ENCODE data around the gene TBC1D1. TPM values are rescaled to one million over a fixed set of nuclear protein-coding genes. Genes with fewer than 3 reads are reported as not detected.

The TBC1D1 gene
- total RNA-seq, 2 donors from 2014 or later, result 49.8 to 129 TPM

DNA sequence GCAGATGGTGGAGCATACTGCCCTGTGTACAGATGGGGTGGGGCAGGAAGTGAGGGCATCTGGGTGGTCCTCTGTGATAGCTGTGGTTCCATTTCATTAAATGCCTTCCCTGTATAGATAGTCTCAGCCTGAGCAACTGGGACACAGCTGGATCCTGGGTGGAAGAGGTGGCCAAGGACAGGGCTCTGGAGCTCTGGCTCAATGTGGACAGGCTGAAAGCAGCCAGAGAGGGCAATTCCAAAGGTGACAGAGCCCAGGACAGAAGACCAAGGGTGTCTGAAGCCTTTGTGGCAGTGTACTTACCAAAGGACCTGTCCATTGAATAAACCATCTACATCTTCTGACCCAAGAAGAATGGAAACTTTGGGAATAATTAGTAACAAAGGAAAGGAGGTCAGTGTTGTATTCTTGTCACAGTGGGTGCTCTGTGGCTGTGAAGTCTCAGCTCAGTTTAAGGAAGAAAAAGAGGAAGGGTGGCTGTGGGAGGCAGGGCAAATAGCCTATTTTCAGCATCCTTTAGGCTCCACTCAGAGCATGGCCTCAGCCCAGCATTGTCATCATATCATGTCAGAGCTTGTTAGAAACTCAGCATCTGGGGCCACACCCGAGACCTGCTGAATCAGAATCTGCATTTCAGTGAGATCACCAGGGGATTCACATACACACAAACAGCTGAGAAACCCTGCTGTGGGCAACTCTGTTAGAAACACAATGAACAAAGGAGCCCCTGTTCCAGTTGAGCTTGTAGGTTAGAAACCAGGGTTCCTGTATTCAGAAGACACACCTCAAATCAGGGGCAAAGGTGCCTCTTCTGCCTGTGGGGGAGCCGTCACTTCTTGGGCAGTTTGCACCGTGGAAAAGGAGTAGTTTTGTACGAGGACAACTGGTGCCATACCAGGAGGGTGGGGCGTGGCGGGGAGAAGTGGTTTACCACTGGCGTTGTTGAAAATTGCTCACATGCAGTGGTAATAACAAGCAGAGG, 237.9 kb downstream of the TBC1D1 start:
- WGBS, result 79% methylated on average over 7 of the region's 7 CpGs
- TF ChIP-seq POLR2A (IDR thresholded peaks at IDR 0.05) (no peak), CTCF (IDR thresholded peaks at IDR 0.05) (no peak), POLR2AphosphoS5 (IDR thresholded peaks at IDR 0.05) (no peak)
- Histone ChIP-seq H3K27ac (no peak overlapping the region), H3K4me3 (no peak overlapping the region), H3K4me1 (replicated peaks) (no peaks in the 10 kb centered on the region), H3K27me3 (replicated peaks; ENCODE audit: insufficient read depth) (no peaks in the 10 kb centered on the region), H3K36me3 (no peaks in the 10 kb centered on the region), H3K9me3 (no peaks in the 10 kb centered on the region)
- intact Hi-C loops (cut with DNase I), result no loop called here
- DNase-seq (ENCODE audit: low spot score), result no peak

GRCh38 chr4:38129460-38130227, 238.8 kb downstream of the TBC1D1 start:
- no peaks in the 10 kb centered on the region for H3K27me3 ChIP-seq (replicated peaks; ENCODE audit: insufficient read depth)
- H3K9me3 ChIP-seq, result no peaks in the 10 kb centered on the region
- intact Hi-C loops (cut with DNase I), result no loop called here
- no peak overlapping the region for H3K4me3 ChIP-seq
- no peak overlapping the region for H3K27ac ChIP-seq
- H3K36me3 ChIP-seq, result no peaks in the 10 kb centered on the region
- H3K4me1 ChIP-seq (replicated peaks), result no peaks in the 10 kb centered on the region
- DNase-seq (ENCODE audit: low spot score), result no peak
- TF ChIP-seq CTCF (IDR thresholded peaks at IDR 0.05) (no peak), POLR2A (IDR thresholded peaks at IDR 0.05) (no peak), POLR2AphosphoS5 (IDR thresholded peaks at IDR 0.05) (no peak)
- 84% methylated on average over 7 of the region's 7 CpGs for WGBS

DNA sequence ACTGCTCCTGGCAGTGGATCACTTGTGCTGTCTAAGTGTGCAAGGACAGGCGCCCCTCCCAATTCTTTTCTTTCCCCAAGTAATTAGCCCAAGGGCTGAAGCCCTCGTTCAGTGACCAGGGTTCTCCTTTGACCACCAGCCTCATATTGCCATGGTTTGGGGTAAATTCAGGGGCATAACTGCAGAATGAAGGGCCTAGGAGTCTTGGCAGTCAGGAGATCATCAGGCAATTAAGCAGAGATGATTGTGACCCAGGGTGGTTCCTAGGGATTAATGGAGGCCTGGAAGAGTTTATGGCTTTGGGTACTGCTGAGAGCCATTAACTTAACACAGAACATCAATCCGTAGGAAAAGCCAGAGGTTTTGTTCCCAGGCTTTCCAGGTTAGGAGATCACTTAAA, 240.0 kb downstream of the TBC1D1 start:
- no peak overlapping the region for H3K27ac ChIP-seq
- no peaks in the 10 kb centered on the region for H3K4me1 ChIP-seq (replicated peaks)
- 69% methylated on average over 3 of the region's 3 CpGs for WGBS
- H3K4me3 ChIP-seq, result no peak overlapping the region
- H3K27me3 ChIP-seq (replicated peaks; ENCODE audit: insufficient read depth), result no peaks in the 10 kb centered on the region
- intact Hi-C loops (cut with DNase I), result no loop called here
- no peak for DNase-seq (ENCODE audit: low spot score)
- H3K36me3 ChIP-seq, result no peaks in the 10 kb centered on the region
- no peaks in the 10 kb centered on the region for H3K9me3 ChIP-seq
- TF ChIP-seq POLR2AphosphoS5 (IDR thresholded peaks at IDR 0.05), result no peak
- no peak for TF ChIP-seq CTCF (IDR thresholded peaks at IDR 0.05)
- TF ChIP-seq POLR2A (IDR thresholded peaks at IDR 0.05), result no peak

DNA sequence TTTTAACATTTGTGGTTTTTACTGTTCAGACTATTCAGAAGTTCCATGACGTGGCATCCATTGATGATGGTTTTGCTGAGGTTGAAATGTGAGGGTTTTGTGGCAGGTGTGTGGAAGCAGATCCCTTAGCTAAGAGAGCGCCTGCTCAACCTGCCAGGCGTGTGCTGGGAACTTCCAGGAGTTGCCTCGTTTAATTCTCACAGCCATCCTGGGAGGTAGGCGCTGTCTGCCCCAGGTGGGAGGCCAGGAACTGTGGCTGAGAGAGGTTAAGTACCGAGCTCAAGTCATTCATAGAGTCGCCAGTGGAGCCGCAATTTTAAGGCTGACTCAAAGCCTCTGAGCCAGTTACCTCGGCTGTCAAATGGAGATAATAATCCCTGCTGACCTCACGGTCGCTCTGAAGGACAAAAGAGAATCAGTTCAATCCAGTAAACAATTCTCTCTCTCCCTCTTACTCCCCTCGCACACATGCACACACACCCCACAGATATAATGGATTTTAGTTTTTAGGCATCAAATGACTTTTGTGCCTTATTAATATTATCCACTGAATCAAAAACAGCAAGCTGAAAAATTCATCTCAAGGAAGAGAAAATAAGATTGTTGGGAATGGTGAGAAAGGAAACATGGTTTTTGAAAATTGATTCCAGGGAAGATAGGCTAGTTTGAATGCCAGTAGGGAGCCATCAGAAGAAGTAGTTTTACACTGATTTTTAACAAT, 240.6 kb downstream of the TBC1D1 start:
- peak overlapping the region; percentile 12 to 35 for H3K27ac ChIP-seq
- no peaks in the 10 kb centered on the region for H3K9me3 ChIP-seq
- 71% methylated on average over 12 of the region's 12 CpGs for WGBS
- H3K36me3 ChIP-seq, result no peaks in the 10 kb centered on the region
- intact Hi-C loops (cut with DNase I), result no loop called here
- DNase-seq (ENCODE audit: low spot score), result no peak
- H3K4me3 ChIP-seq, result no peak overlapping the region
- H3K27me3 ChIP-seq (replicated peaks; ENCODE audit: insufficient read depth), result no peaks in the 10 kb centered on the region
- H3K4me1 ChIP-seq (replicated peaks), result no peaks in the 10 kb centered on the region
- TF ChIP-seq CTCF (IDR thresholded peaks at IDR 0.05), result no peak

Measured in prostate gland (tissue), 2 donors.